ENCODE measurements around the gene BCL7C.

GRCh38 chr16:30874821-30875717, 18.8 kb downstream of the BCL7C start:
- TF ChIP-seq CTCF (conservative IDR thresholded peaks at IDR 0.05) (no peak), ZFX (IDR thresholded peaks at IDR 0.05) (peak; percentile 89)

Measured in C4-2B (cell line).